Measurements from ENCODE around the gene NOS2.

DNA sequence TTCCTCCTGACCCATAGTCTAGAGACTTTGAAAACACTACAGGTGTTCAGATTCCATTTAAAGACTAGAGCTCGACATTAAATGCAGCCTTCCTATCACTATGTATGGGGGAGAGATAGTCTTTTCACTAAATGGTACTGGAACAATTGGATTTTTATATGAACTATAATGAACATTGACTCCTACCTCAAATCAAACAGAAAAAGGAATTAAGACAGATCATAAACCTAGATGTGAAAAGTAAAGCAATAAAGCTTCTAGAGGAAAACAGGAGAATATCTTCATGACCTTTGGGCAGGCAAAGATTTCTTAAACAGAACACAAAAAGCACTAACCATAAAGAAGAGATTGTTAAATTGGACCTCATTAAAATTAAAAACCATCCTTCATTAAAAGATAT, 18.8 kb upstream of the NOS2 start:
- TF ChIP-seq, protein P1, sequence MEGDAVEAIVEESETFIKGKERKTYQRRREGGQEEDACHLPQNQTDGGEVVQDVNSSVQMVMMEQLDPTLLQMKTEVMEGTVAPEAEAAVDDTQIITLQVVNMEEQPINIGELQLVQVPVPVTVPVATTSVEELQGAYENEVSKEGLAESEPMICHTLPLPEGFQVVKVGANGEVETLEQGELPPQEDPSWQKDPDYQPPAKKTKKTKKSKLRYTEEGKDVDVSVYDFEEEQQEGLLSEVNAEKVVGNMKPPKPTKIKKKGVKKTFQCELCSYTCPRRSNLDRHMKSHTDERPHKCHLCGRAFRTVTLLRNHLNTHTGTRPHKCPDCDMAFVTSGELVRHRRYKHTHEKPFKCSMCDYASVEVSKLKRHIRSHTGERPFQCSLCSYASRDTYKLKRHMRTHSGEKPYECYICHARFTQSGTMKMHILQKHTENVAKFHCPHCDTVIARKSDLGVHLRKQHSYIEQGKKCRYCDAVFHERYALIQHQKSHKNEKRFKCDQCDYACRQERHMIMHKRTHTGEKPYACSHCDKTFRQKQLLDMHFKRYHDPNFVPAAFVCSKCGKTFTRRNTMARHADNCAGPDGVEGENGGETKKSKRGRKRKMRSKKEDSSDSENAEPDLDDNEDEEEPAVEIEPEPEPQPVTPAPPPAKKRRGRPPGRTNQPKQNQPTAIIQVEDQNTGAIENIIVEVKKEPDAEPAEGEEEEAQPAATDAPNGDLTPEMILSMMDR (IDR thresholded peaks at IDR 0.05), result no peak
- no peak for TF ChIP-seq POLR2A (IDR thresholded peaks at IDR 0.05)
